Dendritic cell treated with granulocyte-macrophage colony-stimulating factor and Interleukin-4, amounts not matched to agents 40 ng/mL and 50 ng/mL, for 4 days (primary cell): Measurements from ENCODE around the gene CD151.

Experiments
- H3K27ac Mint-ChIP-seq: one replicate; pipeline ENCODE4 v1.8.0; 2022; ENCODE audit warnings: mild to moderate bottlenecking, mixed read lengths
- H3K27me3 Mint-ChIP-seq: one replicate; pipeline ENCODE4 v1.8.0; 2022; ENCODE audit warnings: mild to moderate bottlenecking, mixed read lengths
- H3K36me3 Mint-ChIP-seq: one replicate; pipeline ENCODE4 v1.8.0; 2022; ENCODE audit warnings: low read depth, mixed read lengths
- H3K4me1 Mint-ChIP-seq: one replicate; pipeline ENCODE4 v1.8.0; 2022; ENCODE audit warnings: low read depth, mixed read lengths
- H3K4me3 Mint-ChIP-seq: one replicate; pipeline ENCODE4 v1.8.0; 2022; ENCODE audit warnings: mild to moderate bottlenecking, moderate library complexity, mixed read lengths
- H3K9me3 Mint-ChIP-seq: one replicate; pipeline ENCODE4 v1.8.0; 2022; ENCODE audit warnings: mixed read lengths
- intact Hi-C: fragments of 100-400 bp; cut with micrococcal nuclease; formaldehyde crosslinking; loops from one replicate; pipeline ENCODE4 v1.15.0; 2022

Gene CD151

GRCh38 chr11:832529-833113, at the start of gene CD151:
TSS of gene CD151 (plus strand) at chr11:832952. CDS start at chr11:836070, 3,118 bp downstream.
- Mint-ChIP-seq H3K9me3 (no peaks in the 10 kb centered on the region), H3K27ac (peak within 1 kb of the TSS; percentile 58), H3K4me1 (peaks cover 90% of the 10 kb centered on the region), H3K4me3 (peak within 1 kb of the TSS; percentile 71), H3K36me3 (peaks cover 21% of the 10 kb centered on the region), H3K27me3 (peaks cover 51% of the 10 kb centered on the region)
- intact Hi-C loops = no loop called here

- no peak overlapping the region for H3K4me3 Mint-ChIP-seq
- intact Hi-C loops = no loop called here
Observed at GRCh38 chr11:783581-784015, 49.2 kb upstream of the CD151 start.

GRCh38 chr11:786235-787083, 46.3 kb upstream of the CD151 start:
- H3K4me3 Mint-ChIP-seq = no peak overlapping the region
- H3K27ac Mint-ChIP-seq = no peak overlapping the region
- peaks cover 52% of the 10 kb centered on the region for H3K27me3 Mint-ChIP-seq
- H3K4me1 Mint-ChIP-seq = peaks cover 7% of the 10 kb centered on the region
- peaks cover 18% of the 10 kb centered on the region for H3K36me3 Mint-ChIP-seq
- no peaks in the 10 kb centered on the region for H3K9me3 Mint-ChIP-seq
- intact Hi-C loops = no loop called here

More at GRCh38 chr11:783581-784015, 49.2 kb upstream of the CD151 start:
- Mint-ChIP-seq H3K27ac (no peak overlapping the region), H3K4me1 (peaks cover 28% of the 10 kb centered on the region), H3K27me3 (peaks cover 32% of the 10 kb centered on the region), H3K36me3 (peaks cover 27% of the 10 kb centered on the region), H3K9me3 (no peaks in the 10 kb centered on the region)

- Mint-ChIP-seq H3K9me3 (no peaks in the 10 kb centered on the region), H3K27me3 (peaks cover 46% of the 10 kb centered on the region), H3K4me1 (peaks cover 7% of the 10 kb centered on the region), H3K27ac (no peak overlapping the region), H3K36me3 (peaks cover 25% of the 10 kb centered on the region), H3K4me3 (no peak overlapping the region)
- intact Hi-C loops = no loop called here
Observed at GRCh38 chr11:787084-787675, 45.6 kb upstream of the CD151 start.

- Mint-ChIP-seq H3K4me3 (no peak overlapping the region), H3K27ac (no peak overlapping the region), H3K36me3 (peaks cover 34% of the 10 kb centered on the region), H3K9me3 (no peaks in the 10 kb centered on the region), H3K4me1 (peaks cover 7% of the 10 kb centered on the region), H3K27me3 (peaks cover 43% of the 10 kb centered on the region)
- intact Hi-C loops = no loop called here
Observed at GRCh38 chr11:788009-788640, 44.6 kb upstream of the CD151 start.

GRCh38 chr11:788953-789940, 43.5 kb upstream of the CD151 start:
- H3K4me3 Mint-ChIP-seq = no peak overlapping the region
- H3K9me3 Mint-ChIP-seq = no peaks in the 10 kb centered on the region
- peaks cover 39% of the 10 kb centered on the region for H3K36me3 Mint-ChIP-seq
- H3K4me1 Mint-ChIP-seq = no peaks in the 10 kb centered on the region
- intact Hi-C loops = no loop called here
- H3K27me3 Mint-ChIP-seq = peaks cover 37% of the 10 kb centered on the region
- H3K27ac Mint-ChIP-seq = no peak overlapping the region

- intact Hi-C loops = no loop called here
- no peak within 1 kb of the TSS for H3K27ac Mint-ChIP-seq
- H3K4me3 Mint-ChIP-seq = no peak within 1 kb of the TSS
- peaks cover 45% of the 10 kb centered on the region for H3K36me3 Mint-ChIP-seq
- no peaks in the 10 kb centered on the region for H3K9me3 Mint-ChIP-seq
- peaks cover 37% of the 10 kb centered on the region for H3K27me3 Mint-ChIP-seq
- H3K4me1 Mint-ChIP-seq = peaks cover 4% of the 10 kb centered on the region
Observed at GRCh38 chr11:789943-790342, 42.8 kb upstream of the CD151 start, which contains the start of gene CEND1. TSS of gene CEND1 (minus strand) at chr11:790090. CDS start at chr11:788576, 1,514 bp downstream.

- Mint-ChIP-seq H3K36me3 (peaks cover 45% of the 10 kb centered on the region), H3K4me1 (peaks cover 14% of the 10 kb centered on the region), H3K4me3 (no peak overlapping the region), H3K27ac (no peak overlapping the region), H3K27me3 (peaks cover 37% of the 10 kb centered on the region), H3K9me3 (no peaks in the 10 kb centered on the region)
- intact Hi-C loops = no loop called here
Observed at GRCh38 chr11:790721-791564, 41.8 kb upstream of the CD151 start.

- no peaks in the 10 kb centered on the region for H3K9me3 Mint-ChIP-seq
- peaks cover 45% of the 10 kb centered on the region for H3K36me3 Mint-ChIP-seq
- H3K4me1 Mint-ChIP-seq = peaks cover 23% of the 10 kb centered on the region
- peaks cover 34% of the 10 kb centered on the region for H3K27me3 Mint-ChIP-seq
- no peak overlapping the region for H3K4me3 Mint-ChIP-seq
- H3K27ac Mint-ChIP-seq = no peak overlapping the region
- intact Hi-C loops = no loop called here
Observed at GRCh38 chr11:791658-792534, 40.9 kb upstream of the CD151 start.

- intact Hi-C loops = no loop called here
- peaks cover 45% of the 10 kb centered on the region for H3K36me3 Mint-ChIP-seq
Observed at GRCh38 chr11:792535-792821, 40.3 kb upstream of the CD151 start.

GRCh38 chr11:792873-793272, 39.9 kb upstream of the CD151 start:
- H3K9me3 Mint-ChIP-seq = no peaks in the 10 kb centered on the region
- intact Hi-C loops = no loop called here
- H3K4me1 Mint-ChIP-seq = peaks cover 33% of the 10 kb centered on the region
- H3K27ac Mint-ChIP-seq = no peak overlapping the region
- H3K4me3 Mint-ChIP-seq = no peak overlapping the region
- H3K27me3 Mint-ChIP-seq = peaks cover 28% of the 10 kb centered on the region
- peaks cover 45% of the 10 kb centered on the region for H3K36me3 Mint-ChIP-seq

More at GRCh38 chr11:792535-792821, 40.3 kb upstream of the CD151 start:
- H3K9me3 Mint-ChIP-seq = no peaks in the 10 kb centered on the region
- peaks cover 29% of the 10 kb centered on the region for H3K4me1 Mint-ChIP-seq
- peaks cover 30% of the 10 kb centered on the region for H3K27me3 Mint-ChIP-seq
- H3K27ac Mint-ChIP-seq = no peak overlapping the region
- H3K4me3 Mint-ChIP-seq = no peak overlapping the region

GRCh38 chr11:793556-793955, 39.2 kb upstream of the CD151 start:
- Mint-ChIP-seq H3K4me3 (no peak overlapping the region), H3K36me3 (peaks cover 45% of the 10 kb centered on the region), H3K27me3 (peaks cover 21% of the 10 kb centered on the region), H3K9me3 (no peaks in the 10 kb centered on the region), H3K4me1 (peaks cover 33% of the 10 kb centered on the region), H3K27ac (no peak overlapping the region)
- intact Hi-C loops = no loop called here
